K562 (cell line): ENCODE data around the gene EFCAB5. TPM values are rescaled to one million over a fixed set of nuclear protein-coding genes. Genes with fewer than 3 reads are reported as not detected.

Source experiments
- ATAC-seq: fragments of 200-7000 bp; cut with Tn5 transposase; 3 replicates; pipeline ENCODE4 v1.9.1; 2020; ENCODE audit warnings: moderate library complexity
- BruUV-seq: library from RNA; stranded (reverse); fragments of 400-500 nt; replicated peaks from 2 replicates; lab custom pipeline; 2021; lab: Mats Ljungman, UMichigan
- CTCF ChIA-PET: fragments of 300-600 bp; formaldehyde crosslinking; extraction: SDS; loops from one replicate; lab custom pipeline; 2021; ENCODE audit warnings: low intra/inter-chr PET ratio; lab: Yijun Ruan, JAX
- POLR2A ChIA-PET: fragments of 300-600, 350-650 bp; sonication (Branson Sonifier 250); formaldehyde crosslinking; extraction: SDS; loops from one replicate; lab custom pipeline; 2021; ENCODE audit warnings: antibody characterized with exemption, inconsistent platforms; lab: Yijun Ruan, JAX
- DNase-seq, 4 experiments: peaks; one replicate each; pipeline versions ENCODE4 v3.0.0 to v3.0.0-alpha.2; 2011 to 2018; ENCODE audit warnings: low spot score in 3 of 4, mixed read lengths in 3 of 4; ENCODE audit errors: extremely low read depth in 1 of 4
- FAIRE-seq: peaks from 2 replicates; lab custom pipeline; 2011; peaks lifted over from hg19 to GRCh38; lab: Jason Lieb, UNC
- H2AFZ ChIP-seq: 2 replicates; pipeline ENCODE4 v1.6.0; 2011; ENCODE audit warnings: low read depth, low read length, control low read depth, inconsistent platforms
- H3K27ac ChIP-seq: fragments of 200-600 bp; 3 replicates; pipeline ENCODE4 v1.8.0; 2011; ENCODE audit warnings: low read depth, mild to moderate bottlenecking, control low read depth, inconsistent platforms, low read length, moderate library complexity, mixed read lengths; ENCODE audit errors: extremely low read depth
- H3K27me3 ChIP-seq, 2 experiments: fragments of 300-600 bp in 1 of 2; 2 replicates in 1 of 2; 3 replicates in 1 of 2; pipeline versions ENCODE4 v1.6.0 to v1.8.0; 2011; ENCODE audit warnings: inconsistent platforms in 2 of 2, low read length in 2 of 2, mild to moderate bottlenecking in 1 of 2, mixed read lengths in 1 of 2, moderate library complexity in 1 of 2; ENCODE audit not compliant: control insufficient read depth in 2 of 2, insufficient read depth in 2 of 2
- H3K36me3 ChIP-seq: fragments of 300-600 bp; 3 replicates; pipeline ENCODE4 v1.8.0; 2011; ENCODE audit warnings: mild to moderate bottlenecking, low read length, inconsistent platforms; ENCODE audit not compliant: control insufficient read depth, insufficient read depth
- H3K4me1 ChIP-seq, 2 experiments: fragments of 200-600 bp in 1 of 2; replicated peaks in 1 of 2; 2 replicates in 1 of 2; 3 replicates in 1 of 2; pipeline versions ENCODE4 v1.5.1 to v1.8.0; 2011; ENCODE audit warnings: inconsistent platforms in 2 of 2, low read length in 2 of 2, mild to moderate bottlenecking in 1 of 2, mixed read lengths in 1 of 2, moderate library complexity in 1 of 2; ENCODE audit not compliant: control insufficient read depth in 2 of 2, insufficient read depth in 2 of 2
- H3K4me2 ChIP-seq: 2 replicates; pipeline ENCODE4 v1.6.1; 2011; ENCODE audit warnings: low read length, control low read depth, inconsistent platforms, mixed read lengths; ENCODE audit not compliant: insufficient read depth
- H3K4me3 ChIP-seq: fragments of 200-600 bp; sonication (generic), shearing (Covaris generic); 2 replicates; pipeline ENCODE4 v1.5.1; 2016; ENCODE audit warnings: control low read depth, inconsistent platforms
- H3K79me2 ChIP-seq: fragments of 200-600 bp; 3 replicates; pipeline ENCODE4 v1.8.0; 2011; ENCODE audit warnings: low read length, inconsistent platforms; ENCODE audit not compliant: control insufficient read depth, insufficient read depth
- H3K9ac ChIP-seq, 2 experiments: 2 replicates each; pipeline versions ENCODE4 v1.6.0 to v1.6.1; 2011; ENCODE audit warnings: low read depth in 2 of 2, low read length in 2 of 2, control low read depth in 1 of 2, inconsistent platforms in 1 of 2, mild to moderate bottlenecking in 1 of 2, mixed read lengths in 1 of 2; ENCODE audit not compliant: insufficient read depth in 1 of 2
- H3K9me1 ChIP-seq: one replicate; pipeline ENCODE4 v1.6.0; 2011; ENCODE audit warnings: inconsistent platforms, mild to moderate bottlenecking, low read length, moderate library complexity; ENCODE audit not compliant: control insufficient read depth, insufficient read depth
- H3K9me3 ChIP-seq: replicated peaks from 2 replicates; pipeline ENCODE4 v1.5.1; 2011; ENCODE audit warnings: low read depth, low read length, inconsistent platforms; ENCODE audit not compliant: control insufficient read depth, insufficient read depth
- H4K20me1 ChIP-seq: replicated peaks from 2 replicates; pipeline ENCODE4 v1.6.1; 2011; ENCODE audit warnings: low read length, inconsistent platforms, mixed read lengths; ENCODE audit not compliant: control insufficient read depth, insufficient read depth
- WGBS: fragments of 100-300 bp; shearing (Covaris generic); methylation state at CpG from one replicate; pipeline ENCODE4 v1.1.6; 2016; ENCODE audit warnings: low coverage, mixed read lengths; ENCODE audit not compliant: insufficient coverage; ENCODE audit errors: missing lambda C conversion rate; 5-methylcytosine and 5-hydroxymethylcytosine counted together
- in situ Hi-C: fragments of 300-500 bp; cut with MboI; formaldehyde crosslinking; loops from 4 replicates; pipeline ENCODE4 v1.15.0; 2018; ENCODE audit warnings: inconsistent platforms, mixed read lengths
- intact Hi-C: fragments of 100-400 bp; cut with micrococcal nuclease; formaldehyde crosslinking; loops from 2 replicates; pipeline ENCODE4 v1.14.2; 2022
- polyA plus RNA-seq, 8 experiments: library from polyadenylated mRNA; depleted of rRNA in 4 of 8; stranded (reverse) in 5 of 8; unstranded in 3 of 8; fragments of >200 nt; fragmentation: Nextera tagmentation in 2 of 8; fragmentation: Illumina TruSeq in 1 of 8; extraction: Ambion mirVana in 2 of 8; extraction: Trizol in 1 of 8; gene quantifications; 2 replicates each; pipeline versions ENCODE4 v1.2.1 to v1.2.3, GENCODE V29; 2011 to 2014; ENCODE audit warnings: inconsistent platforms in 1 of 8, missing spikeins in 1 of 8
- total RNA-seq, 7 experiments: library from RNA; depleted of rRNA in 6 of 7; stranded (reverse); fragments of >200 nt in 6 of 7; fragmentation: Illumina TruSeq in 2 of 7; extraction: Trizol in 2 of 7; gene quantifications; 2 replicates each; pipeline versions ENCODE4 v1.2.1 to v1.2.3, GENCODE V29; 2011 to 2021; ENCODE audit warnings: low replicate concordance in 1 of 7
- TF ChIP-seq, protein P1 (sequence below): fragments of 250-450 bp; sonication (Bioruptor Pico); IDR thresholded peaks from 2 replicates; pipeline ENCODE4 v1.8.0; 2022; ENCODE audit warnings: moderate library complexity, mild to moderate bottlenecking, inconsistent platforms
- TF ChIP-seq, protein P2 (sequence below), 3 experiments: IDR thresholded peaks in 2 of 3; conservative IDR thresholded peaks in 1 of 3; 2 replicates each; pipeline ENCODE4 v1.5.1; 2011 to 2012; ENCODE audit warnings: low read length in 3 of 3, mild to moderate bottlenecking in 3 of 3, control low read depth in 2 of 3, improper control_type of control experiment in 1 of 3, inconsistent platforms in 1 of 3, low read depth in 1 of 3, mixed read lengths in 1 of 3, moderate library complexity in 1 of 3; ENCODE audit not compliant: insufficient read depth in 2 of 3

The EFCAB5 gene
- total and polyA plus RNA-seq, 9 of the 15 experiments (the other 6 are each of a cell fraction or from before 2014, with no cell fraction given), result 0.06 to 0.11 TPM; not detected in 7

DNA sequence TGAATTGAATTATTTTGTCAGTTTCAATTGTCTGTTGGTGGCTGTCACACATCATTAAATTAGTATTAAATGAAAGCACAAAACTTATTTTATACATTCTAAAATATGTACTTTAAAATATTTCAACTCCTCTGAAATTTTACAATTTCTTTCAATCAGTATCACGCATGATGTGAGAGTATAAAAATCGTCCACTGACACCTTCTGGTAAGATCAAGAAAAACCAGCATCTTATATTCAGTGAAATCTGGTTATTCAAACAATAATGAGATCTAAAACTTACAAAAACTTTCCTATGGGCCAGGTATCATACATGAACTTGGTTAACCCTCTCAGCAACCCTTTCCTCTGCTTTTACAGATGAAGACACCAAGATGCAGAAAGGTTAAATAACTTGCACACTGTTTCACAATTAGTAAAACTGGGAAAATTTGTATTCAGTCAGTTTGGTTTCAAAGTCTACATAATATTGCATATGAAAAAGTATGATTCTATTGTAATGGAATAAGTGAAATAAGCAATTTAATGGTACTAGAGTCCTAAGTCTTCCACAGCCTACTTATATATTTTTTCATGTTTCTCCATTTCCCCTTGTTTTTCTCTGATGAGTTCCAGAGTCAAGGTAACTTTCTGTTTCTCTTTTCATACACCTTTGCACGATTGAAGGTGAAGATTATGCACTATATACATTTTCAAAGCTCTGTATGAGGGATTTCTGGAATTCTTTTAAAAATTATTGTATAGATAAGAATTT lies 58.7 kb downstream of the EFCAB5 start:
- FAIRE-seq (no peak), ATAC-seq (no peak), DNase-seq (no peak)
- H3K27ac ChIP-seq, result no peak overlapping the region
- no peaks in the 10 kb centered on the region; a peak in 1 of 5 replicates for H3K27me3 ChIP-seq
- no peak overlapping the region for H3K4me2 ChIP-seq
- H3K79me2 ChIP-seq, result no peaks in the 10 kb centered on the region
- no peaks in the 10 kb centered on the region for H4K20me1 ChIP-seq
- no peak overlapping the region for H2AFZ ChIP-seq
- H3K36me3 ChIP-seq, result no peaks in the 10 kb centered on the region
- ChIA-PET POLR2A (no interaction called here), CTCF (interaction anchor here (0.6 to 0.8 kb wide), 2 partner anchors 69 to 193 kb away, joined by 3 read pairs; no protein-coding TSS in a partner anchor)
- H3K4me1 ChIP-seq, result no peaks in the 10 kb centered on the region
- H3K9me1 ChIP-seq, result no peaks in the 10 kb centered on the region
- no TSS peak for BruUV-seq
- in situ Hi-C loops (no loop called here), intact Hi-C loops (loop anchor here (5.0 to 10.0 kb wide), 2 partner anchors 68 to 365 kb away; partner anchors contain the start of gene SSH2)
- no peak overlapping the region for H3K4me3 ChIP-seq
- H3K9ac ChIP-seq, result no peak overlapping the region
- 0% methylated on average over 3 of the region's 3 CpGs for WGBS
- H3K9me3 ChIP-seq, result no peaks in the 10 kb centered on the region
- TF ChIP-seq, protein P1, sequence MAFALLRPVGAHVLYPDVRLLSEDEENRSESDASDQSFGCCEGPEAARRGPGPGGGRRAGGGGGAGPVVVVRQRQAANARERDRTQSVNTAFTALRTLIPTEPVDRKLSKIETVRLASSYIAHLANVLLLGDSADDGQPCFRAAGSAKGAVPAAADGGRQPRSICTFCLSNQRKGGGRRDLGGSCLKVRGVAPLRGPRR (CRISPR knock-in tag), result no peak
- TF ChIP-seq, protein P2, sequence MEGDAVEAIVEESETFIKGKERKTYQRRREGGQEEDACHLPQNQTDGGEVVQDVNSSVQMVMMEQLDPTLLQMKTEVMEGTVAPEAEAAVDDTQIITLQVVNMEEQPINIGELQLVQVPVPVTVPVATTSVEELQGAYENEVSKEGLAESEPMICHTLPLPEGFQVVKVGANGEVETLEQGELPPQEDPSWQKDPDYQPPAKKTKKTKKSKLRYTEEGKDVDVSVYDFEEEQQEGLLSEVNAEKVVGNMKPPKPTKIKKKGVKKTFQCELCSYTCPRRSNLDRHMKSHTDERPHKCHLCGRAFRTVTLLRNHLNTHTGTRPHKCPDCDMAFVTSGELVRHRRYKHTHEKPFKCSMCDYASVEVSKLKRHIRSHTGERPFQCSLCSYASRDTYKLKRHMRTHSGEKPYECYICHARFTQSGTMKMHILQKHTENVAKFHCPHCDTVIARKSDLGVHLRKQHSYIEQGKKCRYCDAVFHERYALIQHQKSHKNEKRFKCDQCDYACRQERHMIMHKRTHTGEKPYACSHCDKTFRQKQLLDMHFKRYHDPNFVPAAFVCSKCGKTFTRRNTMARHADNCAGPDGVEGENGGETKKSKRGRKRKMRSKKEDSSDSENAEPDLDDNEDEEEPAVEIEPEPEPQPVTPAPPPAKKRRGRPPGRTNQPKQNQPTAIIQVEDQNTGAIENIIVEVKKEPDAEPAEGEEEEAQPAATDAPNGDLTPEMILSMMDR (IDR thresholded peaks at IDR 0.05 in 2 of 3, conservative IDR thresholded peaks at IDR 0.05 in 1 of 3; ENCODE audit: insufficient read depth in 2 of 3, low read depth in 1 of 3, low read length in 3 of 3), result peak in 1 of 3 experiments; percentile 24; a peak in 1 of 6 replicates
